ENCODE results near the gene IGFL4.

The IGFL4 gene

DNA sequence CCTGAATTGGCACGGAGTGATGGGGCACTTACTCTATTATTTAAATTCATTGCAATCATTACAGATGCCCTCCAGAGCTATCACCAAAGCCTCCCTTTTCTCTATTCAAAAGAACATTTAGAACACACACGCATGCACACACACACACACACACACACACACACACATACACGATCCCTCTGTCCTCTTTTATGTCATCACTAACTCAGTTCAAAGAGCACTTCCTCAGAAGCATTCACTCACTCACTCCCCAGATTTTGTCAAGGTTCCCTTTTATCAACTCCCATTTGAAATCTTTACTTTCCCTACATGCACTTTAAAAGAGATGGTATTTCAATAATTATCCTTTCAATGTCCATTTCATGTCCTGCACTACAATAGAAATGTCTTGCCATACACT is 22.4 kb upstream of the IGFL4 start:
- no peak for DNase-seq (ENCODE audit: low spot score)

DNA sequence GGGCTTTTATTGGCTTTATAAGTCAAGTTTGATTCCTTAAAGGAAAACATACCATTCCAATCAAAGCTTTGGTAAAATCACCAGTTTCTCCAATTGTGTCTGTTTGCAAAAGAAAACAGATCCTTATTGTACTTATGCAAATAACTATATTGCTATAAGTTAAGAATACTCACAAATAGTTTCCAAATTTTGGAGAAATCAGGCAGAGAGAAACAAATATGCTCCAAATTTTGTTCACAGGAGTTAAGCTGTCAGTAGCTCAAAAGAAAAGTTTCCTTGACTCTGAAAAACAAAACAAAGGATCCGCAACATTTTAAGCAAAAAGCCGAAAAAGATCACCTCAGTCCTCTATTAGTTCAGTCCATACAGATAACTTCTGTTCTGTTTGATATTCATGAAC is 19.2 kb upstream of the IGFL4 start:
- no peak for DNase-seq (ENCODE audit: low spot score)

DNA sequence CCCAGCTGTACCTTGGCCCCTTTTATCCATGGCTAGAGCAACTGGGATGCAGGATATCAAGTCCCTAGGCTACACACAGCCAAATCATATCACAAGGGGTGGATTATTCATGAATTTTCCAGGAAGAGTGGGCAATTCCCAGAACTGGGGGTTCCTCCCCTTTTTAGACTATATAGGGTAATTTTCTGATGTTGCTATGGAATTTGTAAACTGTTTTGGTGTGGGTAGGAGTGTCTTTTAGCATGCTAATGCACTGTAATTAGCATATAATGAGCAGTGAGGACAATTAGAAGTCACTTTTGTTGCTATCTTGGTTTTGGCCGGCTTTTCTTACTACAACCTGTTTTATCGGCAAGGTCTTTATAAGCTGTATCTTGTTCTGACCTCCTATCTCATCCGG is 18.0 kb upstream of the IGFL4 start:
- DNase-seq (ENCODE audit: low spot score): no peak

DNA sequence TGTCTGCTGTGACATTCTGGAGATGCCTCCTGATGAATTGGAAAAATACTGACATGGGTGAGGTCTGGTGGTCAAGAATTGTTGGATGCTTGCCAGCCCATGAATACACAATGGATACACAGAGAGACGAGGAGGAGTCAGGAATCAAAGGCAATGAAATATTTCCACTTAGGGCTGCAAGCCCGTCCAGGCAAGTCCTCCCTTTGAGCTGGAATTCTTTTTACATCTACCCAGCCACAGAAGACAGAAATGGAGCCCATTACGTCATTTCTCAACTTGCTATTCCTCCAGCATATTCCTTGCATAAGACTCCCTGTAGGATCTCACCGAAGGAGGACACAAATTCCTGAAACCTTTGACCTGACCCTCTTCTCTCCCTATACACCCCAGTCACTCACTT is 15.7 kb upstream of the IGFL4 start:
- peak; percentile 66 for DNase-seq (ENCODE audit: low spot score)

DNA sequence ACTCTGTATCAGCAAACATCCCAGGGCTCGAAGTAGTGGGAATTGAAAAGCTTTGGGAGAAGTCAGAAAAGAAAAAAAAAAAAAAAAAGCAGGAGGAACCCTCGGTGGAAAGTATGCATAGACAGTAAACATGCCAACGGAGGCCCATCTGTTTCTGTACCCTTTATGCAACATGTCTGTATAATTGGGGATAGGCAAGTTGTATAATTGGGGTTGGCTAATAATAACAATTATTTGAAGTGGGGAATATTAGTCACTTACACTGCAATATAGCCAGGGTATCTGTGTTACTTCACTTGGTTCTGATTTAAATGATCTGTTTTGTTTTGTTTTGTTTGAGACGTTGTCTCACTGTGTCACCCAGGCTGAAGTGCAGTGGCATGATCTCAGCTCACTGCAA is 12.1 kb upstream of the IGFL4 start:
- no peak for DNase-seq (ENCODE audit: low spot score)

DNA sequence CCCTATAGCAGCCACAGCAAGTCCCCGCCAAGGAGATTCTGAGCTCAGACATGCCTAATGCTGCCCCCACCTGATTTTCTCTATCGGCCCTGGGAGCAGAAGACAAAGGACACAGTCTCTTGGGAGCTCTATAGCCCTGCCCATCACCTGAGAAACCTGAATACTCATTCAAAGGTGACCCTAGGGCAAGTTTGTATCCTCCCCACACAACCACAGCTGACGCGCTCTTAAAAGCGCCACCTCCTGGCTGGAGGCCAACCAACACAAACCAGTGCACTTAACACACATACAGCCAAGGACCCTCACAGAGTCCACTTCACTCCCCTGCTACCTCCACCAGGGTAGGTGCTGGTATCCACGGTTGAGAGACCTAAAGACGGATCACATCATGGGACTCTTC is 8.8 kb upstream of the IGFL4 start:
- DNase-seq (ENCODE audit: low spot score): no peak

DNA sequence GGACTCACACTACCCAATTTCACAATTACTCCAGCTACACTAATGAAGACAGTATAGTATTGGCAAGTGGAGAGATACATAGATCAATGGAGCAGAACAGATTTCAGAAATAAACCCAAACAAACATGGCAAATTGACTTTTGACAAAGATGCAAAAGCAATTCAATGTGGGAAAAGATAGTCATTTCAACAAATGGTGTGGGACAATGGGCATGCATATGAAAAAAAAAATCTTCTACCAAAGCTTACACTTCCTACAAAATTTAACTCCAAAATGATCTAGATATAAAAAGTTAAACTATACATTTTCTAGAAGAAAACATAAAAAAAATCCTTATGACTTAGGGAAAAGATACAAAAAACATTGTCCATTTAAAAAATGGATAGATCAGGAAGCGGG is 2.7 kb upstream of the IGFL4 start:
- DNase-seq (ENCODE audit: low spot score): no peak

DNA sequence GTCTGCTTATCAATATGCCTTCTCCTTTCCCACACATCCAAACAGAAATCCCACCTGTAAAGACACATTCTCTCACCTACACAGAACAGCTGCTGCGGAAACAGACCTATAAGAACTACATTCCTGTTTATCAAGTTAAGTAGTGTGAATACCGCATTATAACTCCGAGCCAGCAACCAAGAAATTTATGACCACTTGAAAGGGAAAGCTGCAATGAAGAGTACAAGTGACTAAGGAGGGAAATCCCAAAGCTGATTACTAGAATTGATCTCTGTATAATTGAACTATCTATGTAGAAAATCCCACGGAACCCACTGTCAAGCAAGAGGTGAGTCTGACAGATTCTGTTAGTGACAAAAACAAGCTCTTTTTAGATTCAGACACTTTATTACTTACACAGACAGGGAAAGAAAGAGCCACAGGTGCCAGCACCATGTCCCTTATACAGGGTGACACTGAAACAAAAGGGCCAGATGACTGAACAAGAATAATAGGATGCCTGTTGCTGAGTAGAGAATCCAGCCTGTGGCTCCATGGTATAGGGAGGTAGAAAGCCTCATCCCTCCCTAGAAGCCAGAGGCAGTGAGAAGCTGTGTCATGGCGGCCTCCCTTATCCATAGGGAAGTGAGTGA is 1.6 kb upstream of the IGFL4 start:
- DNase-seq (ENCODE audit: low spot score): no peak

DNA sequence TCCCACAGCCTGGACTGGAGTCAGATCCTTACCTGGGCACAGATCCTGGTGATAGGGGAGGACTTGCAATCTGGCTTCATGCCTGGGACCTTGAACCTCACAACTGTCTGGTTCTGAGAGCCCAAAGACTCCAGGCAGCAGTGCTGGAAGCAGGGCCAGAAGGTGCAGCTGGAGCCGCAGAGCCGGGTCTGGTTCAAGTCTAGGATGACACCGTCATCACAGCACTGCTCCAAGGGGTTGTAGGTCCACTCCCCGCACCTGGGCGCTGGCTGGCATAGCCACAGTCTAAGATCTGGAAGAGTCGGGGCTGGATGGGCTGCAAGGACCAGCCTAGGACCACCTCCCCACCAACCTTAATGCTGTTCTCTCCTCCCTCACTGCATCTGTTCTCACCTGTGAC is 677 bp downstream of the IGFL4 start:
- DNase-seq (ENCODE audit: low spot score): no peak

DNA sequence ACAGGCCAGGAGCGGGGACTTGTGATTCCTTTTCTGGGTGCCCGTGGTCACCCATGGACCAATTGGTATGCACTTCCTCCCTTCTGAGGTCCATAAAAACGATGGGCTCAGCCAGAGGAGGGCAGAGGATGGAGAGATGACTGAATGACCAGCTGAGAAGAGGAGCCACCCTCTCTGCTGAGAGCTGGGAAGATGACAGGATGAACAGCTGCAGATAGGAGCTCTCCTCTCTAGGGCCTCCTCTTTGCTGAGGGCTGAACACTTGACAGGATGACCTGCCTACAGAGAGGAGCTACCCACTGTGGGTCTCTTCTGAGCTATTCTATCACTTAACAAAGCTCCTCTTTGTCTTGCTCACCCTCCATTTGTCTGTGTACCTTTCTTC is 4.1 kb downstream of the IGFL4 start:
- no peak for DNase-seq (ENCODE audit: low spot score)

DNA sequence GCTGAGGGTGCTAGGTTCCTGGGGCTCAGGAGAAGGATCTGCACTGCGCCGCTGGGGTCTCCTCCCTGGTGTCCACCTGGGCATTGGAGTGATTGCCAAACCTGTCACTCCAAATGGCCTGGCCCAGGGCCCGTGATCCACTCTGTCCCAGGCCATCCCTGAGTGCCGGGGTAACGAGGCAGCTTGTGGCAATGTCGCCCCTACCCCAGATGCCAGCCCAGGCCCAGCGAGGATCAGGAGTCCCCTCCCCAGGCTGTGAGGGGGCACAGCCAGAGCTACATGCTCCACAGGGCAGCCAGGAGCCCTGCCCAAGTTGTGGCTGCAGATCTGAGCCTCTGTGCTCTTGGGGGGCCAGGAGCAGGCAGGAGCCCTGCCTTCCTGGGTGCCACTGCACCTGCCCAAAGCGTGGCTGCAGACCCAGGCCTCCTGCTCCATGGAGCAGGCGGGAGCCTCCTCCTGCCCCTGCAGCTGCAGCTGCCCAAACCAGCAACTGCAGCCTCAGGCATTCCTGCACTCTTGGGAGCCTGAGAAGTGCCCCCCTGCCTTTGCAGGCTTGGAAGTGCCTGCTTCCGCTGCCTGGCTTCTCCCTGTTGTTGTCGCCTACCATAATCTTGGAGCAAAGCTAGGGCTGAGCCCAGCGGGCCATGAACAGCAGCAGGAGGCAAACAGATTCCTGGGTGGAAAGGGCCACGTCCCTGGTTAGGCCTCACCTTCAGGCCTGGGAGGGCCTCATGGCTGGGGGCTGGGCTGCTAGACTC is 4.6 kb downstream of the IGFL4 start:
- no peak for DNase-seq (ENCODE audit: low spot score)

DNA sequence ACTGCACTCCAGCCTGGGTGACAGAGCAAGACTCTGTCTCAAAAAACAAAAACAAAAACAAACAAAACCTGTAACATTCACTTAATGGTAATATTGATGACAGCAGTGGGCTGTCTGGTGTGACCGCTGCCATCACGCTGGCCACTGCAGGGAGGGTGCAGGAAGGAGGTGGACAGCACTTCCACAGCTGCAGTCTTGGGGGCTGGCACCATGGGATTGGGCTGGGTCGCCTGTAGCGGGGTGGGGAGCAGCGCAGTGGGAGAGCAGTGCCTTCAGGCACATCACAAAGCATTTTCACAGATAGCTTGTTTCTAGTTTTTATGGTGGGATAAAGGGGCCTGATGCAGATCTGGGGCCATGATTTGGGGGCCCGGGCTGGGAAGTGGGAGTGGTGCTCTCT is 5.3 kb downstream of the IGFL4 start:
- no peak for DNase-seq (ENCODE audit: low spot score)

DNA sequence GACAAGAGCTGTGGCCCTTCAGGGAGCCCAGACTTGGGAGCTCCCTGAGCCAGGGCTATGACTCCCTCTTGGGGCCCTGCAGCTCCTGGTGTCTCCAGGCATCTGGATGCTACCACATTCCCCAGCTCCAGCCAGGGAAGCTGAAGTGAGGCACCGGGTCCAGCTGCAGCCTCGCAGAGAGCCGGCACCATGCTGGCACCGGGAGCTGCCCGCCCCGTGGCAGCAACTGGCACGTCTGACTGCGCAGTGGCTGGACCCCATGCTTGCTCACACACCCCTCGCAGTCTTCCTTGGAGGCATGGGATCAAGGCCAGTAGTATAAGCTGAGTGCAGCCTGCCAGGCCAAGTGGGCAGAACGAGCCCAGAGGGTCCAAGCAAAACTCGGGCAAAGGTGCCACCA is 7.4 kb downstream of the IGFL4 start:
- DNase-seq (ENCODE audit: low spot score): no peak

DNA sequence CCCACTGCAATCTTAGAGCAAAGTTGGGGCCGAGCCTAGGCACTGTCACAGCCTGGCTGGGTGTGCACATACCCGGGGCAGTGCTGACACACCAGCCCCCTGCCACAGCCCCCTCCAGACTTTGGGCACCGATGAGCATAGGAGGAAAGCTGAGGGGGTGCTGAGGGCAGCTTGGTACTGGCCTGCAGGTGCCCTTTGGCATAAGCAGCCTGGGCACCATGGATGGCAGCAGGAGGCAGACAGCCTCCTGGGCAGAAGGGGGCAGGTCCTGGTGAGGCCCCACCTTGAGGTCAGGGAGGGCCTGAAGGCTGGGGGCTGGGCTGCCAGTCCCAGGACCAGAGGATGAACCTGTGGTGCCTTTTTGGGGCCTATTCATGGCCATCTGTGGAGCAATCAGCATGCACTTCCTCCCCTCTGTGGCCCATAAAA is 8.2 kb downstream of the IGFL4 start:
- DNase-seq (ENCODE audit: low spot score): no peak

DNA sequence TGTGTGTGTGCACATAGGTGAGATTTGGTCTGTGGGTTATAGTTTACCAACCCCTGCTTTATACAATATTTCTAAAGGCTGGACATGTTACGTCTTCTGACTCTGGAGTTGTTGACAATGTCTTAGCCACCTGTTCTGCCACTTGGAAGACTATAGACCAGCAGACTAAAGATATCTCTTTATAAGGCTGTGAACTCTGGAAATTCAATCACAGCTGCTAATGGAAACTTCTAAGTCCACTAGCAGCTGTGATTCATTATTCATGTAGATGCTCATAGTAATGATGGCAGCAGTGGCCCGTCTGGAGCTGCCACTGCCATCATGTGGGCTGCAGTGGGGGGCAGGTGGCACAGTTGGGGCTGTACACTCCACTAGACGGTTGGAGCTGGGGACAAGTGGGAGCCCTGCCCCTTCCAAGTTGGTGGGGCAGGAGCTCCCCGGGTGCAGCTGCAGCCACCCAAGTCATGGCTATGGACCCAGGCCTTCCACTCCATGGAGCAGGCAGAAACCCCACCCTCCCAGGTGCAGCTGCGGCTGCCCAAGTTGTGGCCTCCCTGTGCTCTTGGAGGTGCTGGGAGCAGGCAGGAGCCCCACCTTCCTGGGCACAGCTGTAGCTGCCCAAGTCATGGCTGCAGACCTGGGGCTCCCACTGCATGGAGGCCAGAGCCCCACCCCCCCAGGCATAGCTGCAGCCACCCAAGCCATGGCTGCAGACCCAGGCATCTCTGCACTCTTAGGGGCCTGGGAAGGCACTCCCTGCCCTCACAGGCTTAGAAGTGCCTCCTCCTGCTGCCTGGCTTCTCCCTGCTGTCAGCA is 8.8 kb downstream of the IGFL4 start:
- DNase-seq (ENCODE audit: low spot score): no peak

DNA sequence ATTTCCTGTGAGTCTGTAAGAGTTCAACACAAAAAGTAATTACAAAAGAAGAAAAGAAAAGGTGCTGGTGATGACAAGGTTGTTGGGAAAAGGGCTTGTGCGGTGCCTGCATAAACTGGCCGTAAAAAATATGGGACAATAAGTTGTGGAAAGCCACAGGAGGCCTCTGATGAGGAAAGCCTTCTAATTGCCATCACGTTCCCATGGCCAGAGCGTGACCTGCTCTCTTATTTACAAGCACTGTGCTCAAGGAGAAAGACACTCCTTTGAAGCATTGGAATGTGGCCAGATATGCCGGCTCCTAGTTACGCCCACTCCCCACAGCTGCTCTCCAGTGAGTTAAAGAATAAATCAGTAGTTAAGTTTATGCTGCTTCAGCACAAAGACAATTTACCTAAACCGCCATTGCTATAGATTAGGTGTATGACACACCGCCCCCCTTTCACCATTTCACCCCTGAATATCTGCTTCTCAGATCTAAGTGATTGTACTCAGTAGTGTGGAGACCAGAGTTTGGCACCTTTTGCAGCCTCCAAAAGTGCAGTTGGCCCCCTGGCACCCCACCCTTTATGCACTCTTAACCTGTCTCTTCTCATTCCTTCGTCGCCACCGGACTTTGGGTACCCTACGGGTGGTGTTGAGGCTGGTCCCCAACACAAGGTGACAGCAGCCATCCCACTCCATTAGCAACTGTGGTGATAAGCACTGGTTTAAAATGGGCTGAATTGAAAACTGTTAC is 9.8 kb downstream of the IGFL4 start:
- peak; percentile 15 for DNase-seq (ENCODE audit: low spot score)

DNA sequence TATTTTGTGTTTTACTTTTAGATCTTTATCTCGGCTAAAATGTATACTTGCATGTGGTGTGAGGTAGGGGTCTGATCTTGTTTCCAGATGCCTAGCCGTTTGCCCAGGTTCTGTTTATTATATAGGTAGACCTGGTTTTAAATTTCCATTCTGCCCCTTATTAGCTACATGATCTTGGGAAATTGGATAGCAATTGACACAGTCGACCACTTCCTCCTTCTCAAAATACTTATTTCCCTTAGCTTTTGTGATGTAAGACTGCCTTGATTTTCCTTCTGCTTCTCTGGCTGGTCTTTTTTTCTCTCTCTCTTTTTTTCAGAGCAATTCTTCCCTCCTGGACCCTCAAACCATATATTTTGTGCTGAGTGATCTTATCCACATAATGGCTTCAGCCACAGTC is 15.0 kb downstream of the IGFL4 start:
- no peak for DNase-seq (ENCODE audit: low spot score)

DNA sequence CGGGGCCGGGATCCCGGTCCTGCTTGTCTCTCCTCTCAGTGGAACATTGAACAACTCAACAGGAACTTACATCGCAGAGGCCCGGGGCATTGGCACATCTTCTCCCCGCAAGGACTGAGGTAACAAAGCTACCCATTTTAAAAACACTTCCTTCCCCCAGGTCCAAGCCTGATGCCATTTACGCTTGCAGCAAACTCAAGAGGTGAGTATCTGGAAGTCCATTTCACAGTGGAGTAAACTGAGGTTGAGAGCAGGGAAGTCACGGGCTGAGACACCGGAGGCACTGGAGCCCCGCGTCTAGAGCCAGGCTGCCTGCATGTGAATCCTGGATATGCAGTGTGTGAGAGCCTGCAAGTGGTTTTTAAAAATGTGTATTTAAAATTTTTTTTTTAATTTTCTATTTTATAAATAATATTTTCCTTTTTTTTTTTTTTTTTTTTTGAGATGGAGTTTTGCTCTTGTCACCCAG is 17.5 kb downstream of the IGFL4 start:
- DNase-seq (ENCODE audit: low spot score): no peak

DNA sequence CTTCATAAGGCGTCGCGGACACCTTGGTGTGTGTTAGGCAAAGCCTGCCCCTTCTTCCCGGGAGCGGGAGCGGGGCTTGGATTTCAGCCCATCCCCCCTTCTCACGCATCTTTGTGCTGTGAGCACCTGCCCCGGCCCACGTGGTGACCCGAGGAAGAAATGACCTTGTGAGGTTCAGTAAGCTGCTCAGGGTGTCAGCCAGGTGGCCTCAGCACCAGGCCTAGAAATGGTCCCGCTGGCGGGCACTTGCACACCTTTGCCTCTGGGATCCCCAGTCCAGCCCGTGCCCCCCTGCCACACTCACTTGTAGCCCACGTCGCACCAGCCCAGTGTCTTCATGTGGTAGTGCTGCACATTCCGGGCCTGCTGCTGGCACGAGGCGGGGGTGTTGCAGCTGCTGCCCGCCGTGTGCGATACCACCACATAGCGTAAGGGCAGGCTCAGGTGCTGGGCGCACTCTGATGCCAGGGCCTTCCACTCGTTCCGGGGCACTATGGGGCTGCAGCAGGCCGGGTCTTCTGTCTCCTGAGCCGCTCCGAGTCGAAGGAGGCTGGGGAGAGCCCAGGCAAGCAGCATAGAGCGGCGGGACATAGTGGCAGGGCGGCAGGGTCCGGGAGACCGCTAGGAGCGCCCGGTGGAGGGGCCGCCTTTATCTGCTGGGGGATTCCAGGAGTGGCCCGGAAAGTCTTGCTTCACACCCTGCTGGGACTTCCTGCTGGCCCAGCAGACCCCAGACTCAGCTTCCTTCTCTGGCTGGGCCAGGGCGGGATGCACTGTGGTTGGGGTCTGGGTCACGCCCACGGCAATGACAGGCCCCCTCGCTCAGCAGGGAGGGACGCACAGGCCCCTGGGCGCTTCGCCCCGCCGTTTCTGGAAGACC is 18.1 kb downstream of the IGFL4 start, which contains the start of gene PGLYRP1:
PGLYRP1 (minus strand) TSS at position 623 of the 880 bp plus-strand sequence; CDS start at position 591, 32 bp downstream.
- DNase-seq (ENCODE audit: low spot score): no peak

DNA sequence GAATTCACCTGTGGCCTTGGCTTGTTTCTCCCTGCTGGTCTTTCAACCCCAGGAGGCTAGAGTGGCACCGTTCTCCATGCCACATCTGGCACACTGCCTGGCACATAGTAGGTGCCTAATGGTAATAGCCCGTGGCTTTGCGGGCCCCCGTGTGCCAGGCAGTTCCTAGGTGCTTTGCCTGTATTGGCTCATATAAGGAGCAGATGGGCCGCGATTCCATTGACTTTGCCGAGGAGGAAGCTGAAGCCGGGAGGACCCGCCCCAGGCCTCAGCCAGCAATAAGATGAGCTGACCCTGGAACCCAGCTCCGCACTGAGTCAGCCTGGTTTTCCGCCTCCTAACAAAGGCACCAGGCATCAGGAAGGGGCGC is 18.8 kb downstream of the IGFL4 start:
- no peak for DNase-seq (ENCODE audit: low spot score)

DNA sequence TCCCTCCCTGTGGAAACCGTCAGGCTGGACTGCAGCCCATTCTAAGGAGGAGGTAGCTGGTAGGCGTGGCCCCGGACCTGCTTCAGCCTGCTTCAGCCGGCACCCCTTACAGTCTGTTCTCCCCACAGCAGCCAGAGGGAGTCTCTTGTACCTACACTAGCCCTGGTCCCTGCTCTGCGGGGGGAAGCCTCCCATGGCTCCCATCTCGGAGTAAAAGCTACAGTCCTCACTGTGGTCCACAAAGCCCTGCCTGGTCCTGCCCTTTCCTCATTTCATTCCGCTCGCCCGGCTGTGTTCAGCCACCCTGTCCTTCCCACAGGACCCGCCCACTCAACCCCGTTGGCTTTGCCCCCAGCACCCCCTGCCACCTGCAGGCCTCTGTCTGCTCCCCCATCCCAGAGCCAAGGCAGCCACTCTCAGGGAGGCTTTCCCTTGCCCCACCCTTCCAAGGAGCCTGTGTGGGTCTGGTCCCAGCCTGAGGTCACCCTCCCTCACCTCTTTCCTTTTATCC is 19.2 kb downstream of the IGFL4 start:
- no peak for DNase-seq (ENCODE audit: low spot score)

Measured in LoVo (cell line).